IPS DF 6.9 (cell line): ENCODE data around the gene DGCR2.
"Not testable (repeated sequence)": the region's sequence is repeated elsewhere in the genome, so short reads cannot be mapped to it uniquely, and the experiment has no call there.

Experiments
- DNase-seq: peaks from one replicate; pipeline ENCODE4 v3.0.0-alpha.2; 2013; ENCODE audit warnings: low read depth, low spot score
- H3K27ac ChIP-seq: one replicate; pipeline ENCODE4 v1.5.1; 2013; ENCODE audit warnings: low read length, control low read depth
- H3K27me3 ChIP-seq: 2 replicates; pipeline ENCODE4 v1.6.1; 2013; ENCODE audit warnings: mild to moderate bottlenecking, low read length; ENCODE audit not compliant: control insufficient read depth, insufficient read depth
- H3K36me3 ChIP-seq: 2 replicates; pipeline ENCODE4 v1.6.1; 2013; ENCODE audit warnings: low read length; ENCODE audit not compliant: control insufficient read depth, insufficient read depth
- H3K4me1 ChIP-seq: 2 replicates; pipeline ENCODE4 v1.6.1; 2013; ENCODE audit warnings: low read length; ENCODE audit not compliant: control insufficient read depth, insufficient read depth
- H3K4me3 ChIP-seq: 2 replicates; pipeline ENCODE4 v1.5.1; 2013; ENCODE audit warnings: mild to moderate bottlenecking, low read length
- H3K9me3 ChIP-seq: 2 replicates; pipeline ENCODE4 v1.6.1; 2013; ENCODE audit warnings: low read length, inconsistent platforms; ENCODE audit not compliant: control insufficient read depth, insufficient read depth
- WGBS: extraction: QIAGEN DNeasy Blood & Tissue Kit; methylation state at CpG from one replicate; pipeline ENCODE4 v1.1.7; 2013; ENCODE audit warnings: mixed read lengths, missing lambda C conversion rate; ENCODE audit not compliant: insufficient read length, insufficient coverage; 5-methylcytosine and 5-hydroxymethylcytosine counted together

DGCR2 gene

DNA sequence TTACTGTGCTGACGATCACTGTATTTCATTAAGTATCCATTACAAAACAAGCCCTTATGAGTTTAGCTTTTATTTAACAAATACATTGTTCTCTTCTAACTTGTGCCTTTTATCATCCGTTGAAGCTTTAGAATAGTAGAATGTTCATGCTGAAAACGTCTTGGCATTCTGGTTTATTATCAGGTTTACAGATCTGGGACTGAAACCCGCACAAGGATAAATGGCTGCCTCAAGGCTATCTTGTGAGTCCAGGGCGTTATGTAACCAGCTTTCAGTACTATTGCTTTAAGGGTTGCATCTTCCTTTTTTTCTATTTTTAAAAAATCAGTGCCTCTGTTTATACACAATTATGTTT lies 119.6 kb downstream of the DGCR2 start:
- no CpG with 5 or more reads among the region's 5 CpGs for WGBS
- Histone ChIP-seq H3K27ac (no peak overlapping the region), H3K36me3 (no peaks in the 10 kb centered on the region), H3K4me1 (no peaks in the 10 kb centered on the region), H3K9me3 (no peaks in the 10 kb centered on the region), H3K27me3 (no peaks in the 10 kb centered on the region), H3K4me3 (no peak overlapping the region)
- no peak for DNase-seq

DNA sequence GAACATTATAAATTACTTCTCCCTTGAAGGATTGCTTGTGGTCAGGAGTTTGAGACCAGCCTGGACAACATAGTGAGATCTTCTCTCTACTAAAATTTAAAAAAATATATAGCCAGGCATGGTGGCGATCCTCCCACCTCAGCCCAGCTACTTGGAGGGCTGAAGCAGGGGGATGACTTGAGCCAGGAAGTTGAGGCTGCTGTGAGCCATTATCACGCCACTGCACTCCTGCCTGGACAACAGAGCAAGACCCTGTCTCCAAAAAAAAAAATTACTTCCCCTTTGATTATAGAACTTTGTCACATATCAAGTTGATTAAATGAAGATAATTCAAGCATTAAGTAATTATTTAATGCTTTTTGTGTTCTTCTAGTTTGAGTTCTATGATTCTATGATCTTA lies 121.0 kb downstream of the DGCR2 start:
- no peaks in the 10 kb centered on the region for H3K36me3 ChIP-seq
- no peaks in the 10 kb centered on the region for H3K27me3 ChIP-seq
- no CpG with 5 or more reads among the region's 2 CpGs for WGBS
- no peak for DNase-seq
- no peaks in the 10 kb centered on the region for H3K4me1 ChIP-seq
- H3K27ac ChIP-seq = no peak overlapping the region
- H3K9me3 ChIP-seq = no peaks in the 10 kb centered on the region
- H3K4me3 ChIP-seq = no peak overlapping the region

DNA sequence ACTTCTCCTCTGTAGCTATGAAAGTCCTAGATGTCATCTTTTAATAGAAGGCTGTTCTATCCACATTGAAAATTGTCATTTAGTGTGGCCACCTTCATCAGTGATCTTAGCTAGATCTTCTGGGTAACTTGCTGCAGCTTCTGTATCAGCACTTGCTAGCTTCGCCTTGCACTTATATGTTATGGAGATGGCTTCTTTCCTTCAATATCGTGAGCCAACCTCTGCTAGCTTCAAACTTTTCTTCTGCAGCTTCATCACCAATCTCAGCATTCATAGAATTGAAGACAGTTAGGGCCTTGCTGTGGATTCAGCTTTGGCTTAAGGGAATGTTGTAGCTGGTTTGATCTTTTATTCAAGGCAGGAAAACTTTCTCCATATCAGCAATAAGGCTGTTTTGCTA lies 122.1 kb downstream of the DGCR2 start:
- H3K27ac ChIP-seq, DNase-seq, H3K4me3 ChIP-seq, H3K4me1 ChIP-seq, H3K27me3 ChIP-seq, H3K9me3 ChIP-seq, H3K36me3 ChIP-seq: not testable (repeated sequence)
- no CpG with 5 or more reads among the region's 2 CpGs for WGBS

DNA sequence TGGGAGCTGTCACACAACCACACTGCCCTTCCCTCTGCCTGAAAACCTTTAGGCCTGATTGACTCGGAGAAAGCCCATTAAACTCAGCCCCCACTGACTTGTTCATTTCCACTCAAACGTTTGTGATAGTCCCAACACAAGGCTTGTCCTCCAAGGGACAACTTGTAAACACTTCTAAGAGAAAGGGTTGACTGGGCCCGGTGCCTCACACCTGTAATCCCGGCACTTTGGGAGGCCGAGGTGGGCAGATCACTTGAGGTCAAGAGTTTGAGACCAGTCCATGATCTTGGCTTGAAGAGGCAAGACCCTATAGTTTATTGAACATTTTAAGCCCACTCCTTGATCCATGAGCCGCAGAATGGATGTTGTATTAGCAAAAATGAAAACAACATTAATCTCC lies 122.8 kb downstream of the DGCR2 start:
- WGBS = no CpG with 5 or more reads among the region's 6 CpGs
- no peaks in the 10 kb centered on the region for H3K9me3 ChIP-seq

DNA sequence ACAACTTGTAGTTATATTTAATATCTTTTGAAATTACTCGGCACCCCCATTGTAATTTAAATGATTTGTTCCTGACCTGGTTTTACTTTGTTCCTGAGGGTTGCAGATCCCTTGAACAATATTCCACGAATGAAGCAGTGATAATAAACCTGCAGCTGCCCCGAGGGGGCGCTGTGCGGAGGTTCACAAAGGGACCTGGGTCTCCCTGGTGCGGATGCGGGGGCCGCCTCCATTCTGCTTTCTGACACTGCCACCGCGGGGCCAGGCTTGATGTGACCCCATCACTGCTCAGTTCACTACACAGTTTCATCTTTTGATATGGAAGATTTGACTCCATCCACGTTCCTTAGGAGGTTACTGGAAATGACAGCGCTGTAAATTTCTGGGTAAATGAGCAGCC lies 123.2 kb downstream of the DGCR2 start:
- no peaks in the 10 kb centered on the region for H3K27me3 ChIP-seq
- no CpG with 5 or more reads among the region's 12 CpGs for WGBS

More for the DNA sequence above, 122.8 kb downstream of the DGCR2 start:
- no peaks in the 10 kb centered on the region for H3K4me1 ChIP-seq
- no peak overlapping the region for H3K4me3 ChIP-seq
- H3K36me3 ChIP-seq = no peaks in the 10 kb centered on the region
- DNase-seq = no peak
- H3K27me3 ChIP-seq = no peaks in the 10 kb centered on the region
- H3K27ac ChIP-seq = no peak overlapping the region

DNA sequence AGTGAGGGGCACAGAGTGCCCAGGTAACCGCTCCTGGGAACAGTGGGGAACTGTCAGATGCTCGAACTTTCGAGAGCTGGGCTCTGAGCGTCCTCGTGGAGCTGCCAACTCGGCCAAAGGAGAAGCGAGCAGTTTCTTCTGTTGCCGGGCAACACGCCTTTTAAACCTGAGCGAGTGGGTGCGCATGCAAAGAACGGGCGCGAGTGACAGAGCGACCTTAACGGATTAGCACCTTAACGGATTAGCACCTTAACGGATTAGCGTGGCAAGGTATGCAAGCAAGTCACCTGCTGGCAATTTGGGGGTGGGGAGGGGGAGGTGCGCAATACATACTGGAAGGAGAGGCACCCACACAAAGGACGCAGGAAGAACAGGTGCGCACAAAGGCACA lies 124.3 kb downstream of the DGCR2 start:
- Histone ChIP-seq H3K27ac (no peak overlapping the region), H3K4me1 (no peaks in the 10 kb centered on the region), H3K9me3 (no peaks in the 10 kb centered on the region), H3K4me3 (no peak overlapping the region), H3K27me3 (no peaks in the 10 kb centered on the region), H3K36me3 (no peaks in the 10 kb centered on the region)
- no CpG with 5 or more reads among the region's 22 CpGs for WGBS
- DNase-seq = no peak

More for the DNA sequence above, 123.2 kb downstream of the DGCR2 start:
- Histone ChIP-seq H3K27ac (no peak overlapping the region), H3K4me3 (no peak overlapping the region), H3K4me1 (no peaks in the 10 kb centered on the region), H3K9me3 (no peaks in the 10 kb centered on the region), H3K36me3 (no peaks in the 10 kb centered on the region)
- peak; percentile 52 for DNase-seq

DNA sequence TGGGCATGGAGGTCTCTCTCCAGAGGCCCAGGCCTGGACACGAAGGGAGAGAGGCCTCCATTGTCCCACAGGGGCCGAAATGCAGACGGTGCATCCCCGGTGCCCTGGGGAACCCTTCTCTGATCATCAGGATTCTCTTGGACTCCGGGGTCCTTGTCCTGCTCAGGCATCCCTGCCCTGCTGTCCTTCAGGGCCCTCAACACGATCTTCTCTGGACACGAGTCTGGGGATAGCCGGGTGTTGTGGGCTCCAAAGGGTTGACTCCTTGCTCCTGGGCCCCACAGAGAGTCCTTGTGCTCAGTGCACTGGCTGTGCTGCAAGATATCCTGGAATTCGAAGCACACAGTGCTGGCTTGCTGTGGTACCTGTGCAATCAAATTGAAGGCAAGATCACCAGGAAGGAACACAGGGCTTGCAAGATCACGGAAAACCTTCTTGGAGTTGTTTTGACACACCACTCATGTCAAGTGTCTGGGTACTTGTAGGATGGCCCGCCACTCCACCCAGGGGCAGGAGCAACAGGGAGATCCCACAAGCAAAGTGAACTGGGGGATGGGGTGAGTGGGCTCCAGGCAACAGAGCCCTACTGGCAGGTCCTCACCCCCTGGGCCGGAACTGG lies 124.8 kb downstream of the DGCR2 start:
- Histone ChIP-seq H3K4me1 (no peaks in the 10 kb centered on the region), H3K27me3 (no peaks in the 10 kb centered on the region), H3K4me3 (no peak overlapping the region), H3K27ac (no peak overlapping the region), H3K9me3 (no peaks in the 10 kb centered on the region), H3K36me3 (no peaks in the 10 kb centered on the region)
- DNase-seq = no peak
- no CpG with 5 or more reads among the region's 12 CpGs for WGBS

DNA sequence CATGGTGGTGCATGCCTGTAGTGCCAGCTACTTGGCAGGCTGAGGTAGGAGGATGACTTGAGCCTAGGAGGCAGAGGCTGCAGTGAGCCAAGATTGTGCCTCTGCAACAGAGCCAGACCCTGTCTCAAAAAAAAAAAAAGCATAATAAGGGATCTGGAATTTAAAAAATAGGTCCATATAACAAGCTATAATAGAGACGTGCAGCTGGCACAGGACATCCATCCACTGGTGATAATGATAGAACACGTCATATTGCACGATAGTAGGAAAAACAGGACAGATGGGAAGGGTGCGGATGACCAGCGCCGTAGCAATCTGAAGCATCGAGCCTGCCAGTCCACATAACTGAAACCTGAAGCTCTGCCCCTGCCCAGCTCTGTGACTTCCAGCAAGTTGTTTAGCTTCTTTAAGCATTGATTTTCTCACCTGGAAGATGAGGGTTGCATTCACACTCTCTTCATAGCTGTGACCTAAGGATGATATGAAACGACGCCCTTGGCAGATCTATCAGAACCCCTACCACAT lies 125.8 kb downstream of the DGCR2 start:
- Histone ChIP-seq H3K27ac (no peak overlapping the region), H3K4me1 (no peaks in the 10 kb centered on the region), H3K9me3 (no peaks in the 10 kb centered on the region), H3K36me3 (no peaks in the 10 kb centered on the region), H3K4me3 (no peak overlapping the region), H3K27me3 (no peaks in the 10 kb centered on the region)
- no peak for DNase-seq
- no CpG with 5 or more reads among the region's 9 CpGs for WGBS

DNA sequence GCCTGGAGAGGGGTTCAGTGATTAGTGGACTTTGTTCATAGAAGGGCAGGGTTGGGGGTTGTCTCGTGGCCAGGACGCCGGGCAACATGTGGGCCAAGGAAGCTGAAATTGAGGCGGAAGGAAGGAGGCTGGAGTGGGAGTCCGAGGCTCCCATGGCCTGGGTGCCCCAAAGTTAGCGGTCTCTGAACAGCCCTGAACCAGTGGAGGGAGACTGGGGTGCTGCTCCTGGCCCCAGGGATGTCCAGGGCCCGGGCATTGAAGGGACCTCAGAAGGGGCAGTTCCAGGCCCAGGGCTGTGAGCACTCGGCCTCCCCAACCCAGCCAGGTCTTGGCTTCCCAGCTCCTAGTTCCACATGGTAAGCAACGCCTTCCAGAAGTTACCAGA lies 126.9 kb downstream of the DGCR2 start:
- no CpG with 5 or more reads among the region's 9 CpGs for WGBS
- Histone ChIP-seq H3K4me1 (no peaks in the 10 kb centered on the region), H3K4me3 (no peak overlapping the region), H3K27me3 (no peaks in the 10 kb centered on the region), H3K36me3 (no peaks in the 10 kb centered on the region), H3K9me3 (no peaks in the 10 kb centered on the region), H3K27ac (no peak overlapping the region)
- no peak for DNase-seq

DNA sequence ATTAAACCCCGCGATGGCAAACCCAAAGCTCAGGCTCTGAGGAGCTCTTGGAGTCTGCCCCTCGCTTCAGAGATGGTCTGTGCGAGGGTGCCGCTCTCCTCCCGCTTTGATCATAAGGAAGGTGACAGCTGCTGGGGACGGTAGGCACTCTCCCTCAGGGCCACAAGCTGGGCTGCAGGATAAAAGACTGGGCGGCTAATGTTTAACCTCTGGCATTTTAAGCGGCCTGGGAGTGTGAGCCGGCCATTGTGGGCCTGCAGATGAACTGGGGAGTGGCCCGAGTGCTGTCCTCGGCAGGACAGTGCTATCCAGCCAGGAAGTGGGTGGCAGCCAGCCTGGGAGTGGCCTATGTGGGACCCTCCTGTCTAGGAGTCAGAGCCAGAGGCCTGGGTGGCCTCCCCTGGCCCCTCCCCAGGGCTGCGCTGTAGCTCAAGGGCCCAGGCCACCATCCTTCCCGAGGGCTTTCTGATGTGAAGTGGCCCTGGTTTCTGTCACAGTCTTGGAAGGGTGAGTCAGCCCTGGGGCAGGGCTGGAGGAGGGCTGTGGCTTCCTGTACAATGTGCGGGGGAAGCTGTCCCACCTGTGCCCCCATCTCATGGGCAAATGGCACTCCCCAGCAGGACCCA lies 127.4 kb downstream of the DGCR2 start:
- DNase-seq = no peak
- no peak overlapping the region for H3K4me3 ChIP-seq
- WGBS = no CpG with 5 or more reads among the region's 15 CpGs
- H3K27ac ChIP-seq = no peak overlapping the region
- H3K27me3 ChIP-seq = no peaks in the 10 kb centered on the region
- no peaks in the 10 kb centered on the region for H3K4me1 ChIP-seq
- no peaks in the 10 kb centered on the region for H3K36me3 ChIP-seq
- H3K9me3 ChIP-seq = no peaks in the 10 kb centered on the region

DNA sequence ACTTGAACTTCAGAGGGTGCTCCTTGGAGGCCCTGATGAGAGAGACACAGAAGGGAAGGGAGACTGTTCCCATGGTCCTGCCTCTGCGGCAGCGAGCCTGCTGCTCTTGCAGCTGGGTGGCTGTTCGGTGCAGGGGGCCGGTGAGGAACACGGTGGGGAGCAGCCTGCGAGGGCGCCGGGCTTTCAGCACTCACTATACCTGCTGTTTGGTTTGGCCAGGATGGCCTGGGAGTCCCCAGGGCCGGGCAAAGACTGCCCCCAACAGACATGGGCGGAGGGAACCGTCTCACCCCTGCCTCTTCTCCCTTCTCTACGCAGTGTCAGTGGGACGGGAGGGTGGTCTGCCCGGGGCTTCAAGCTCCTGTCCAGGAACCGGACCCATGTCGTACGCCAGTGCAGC lies 128.2 kb downstream of the DGCR2 start:
- H3K4me1 ChIP-seq = no peaks in the 10 kb centered on the region
- DNase-seq = no peak
- no CpG with 5 or more reads among the region's 17 CpGs for WGBS
- H3K27me3 ChIP-seq = no peaks in the 10 kb centered on the region
- H3K36me3 ChIP-seq = no peaks in the 10 kb centered on the region
- no peaks in the 10 kb centered on the region for H3K9me3 ChIP-seq
- H3K4me3 ChIP-seq = no peak overlapping the region
- H3K27ac ChIP-seq = no peak overlapping the region
